ES-I3 (cell line): ENCODE measurements around the gene RNPEPL1.
A peak's percentile ranks its signal among the peaks of the same experiment; 100 is the strongest.
"Not testable (repeated sequence)": the region's sequence is repeated elsewhere in the genome, so short reads cannot be mapped to it uniquely, and the experiment has no call there.

Experiments
- H3K36me3 ChIP-seq: 2 replicates; pipeline ENCODE4 v1.6.1; 2013; ENCODE audit warnings: mild to moderate bottlenecking, low read length, control low read depth, moderate library complexity; ENCODE audit not compliant: insufficient read depth
- H3K4me1 ChIP-seq: 2 replicates; pipeline ENCODE4 v1.6.1; 2013; ENCODE audit warnings: mild to moderate bottlenecking, control low read depth, low read length; ENCODE audit not compliant: insufficient read depth
- H3K9ac ChIP-seq: 2 replicates; pipeline ENCODE4 v1.6.1; 2013; ENCODE audit warnings: low read depth, mild to moderate bottlenecking, low read length, moderate library complexity
- H3K9me3 ChIP-seq: 2 replicates; pipeline ENCODE4 v1.6.1; 2013; ENCODE audit warnings: mild to moderate bottlenecking, low read length, moderate library complexity; ENCODE audit not compliant: control insufficient read depth, insufficient read depth

Gene RNPEPL1

DNA sequence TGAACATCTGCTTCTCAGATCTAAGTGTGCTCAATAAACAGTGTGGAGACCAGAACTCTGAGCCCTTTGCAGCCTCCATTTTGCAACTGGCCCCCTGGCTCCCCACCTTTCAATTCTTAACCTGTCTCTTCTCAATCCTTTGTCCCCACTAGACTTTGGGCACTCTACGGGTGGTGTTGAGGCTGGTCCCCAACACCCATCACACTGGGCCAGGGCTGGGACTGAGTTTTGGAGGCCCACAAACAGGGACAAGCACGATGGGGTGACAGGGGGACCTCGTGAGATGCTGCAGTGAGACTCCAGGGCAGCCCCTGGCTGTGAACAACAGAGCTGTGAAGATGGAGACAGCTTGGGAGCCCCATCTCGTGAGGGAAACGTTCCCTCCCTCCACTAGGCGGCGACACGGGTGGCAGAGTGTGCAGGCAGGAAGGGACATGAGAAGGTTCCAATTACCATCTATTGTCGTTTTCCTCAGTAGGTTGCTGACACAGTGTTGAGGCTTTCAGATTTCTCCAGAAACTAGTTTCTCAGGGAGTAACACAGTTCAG lies 11.7 kb upstream of the RNPEPL1 start:
- H3K36me3 ChIP-seq: no peaks in the 10 kb centered on the region
- peak overlapping the region; percentile 29; the same call in 1 of the 2 replicates for H3K9ac ChIP-seq
- H3K4me1 ChIP-seq: no peaks in the 10 kb centered on the region; the same call in 1 of the 2 replicates
- peaks cover 3% of the 10 kb centered on the region; the same call in 1 of the 2 replicates for H3K9me3 ChIP-seq

DNA sequence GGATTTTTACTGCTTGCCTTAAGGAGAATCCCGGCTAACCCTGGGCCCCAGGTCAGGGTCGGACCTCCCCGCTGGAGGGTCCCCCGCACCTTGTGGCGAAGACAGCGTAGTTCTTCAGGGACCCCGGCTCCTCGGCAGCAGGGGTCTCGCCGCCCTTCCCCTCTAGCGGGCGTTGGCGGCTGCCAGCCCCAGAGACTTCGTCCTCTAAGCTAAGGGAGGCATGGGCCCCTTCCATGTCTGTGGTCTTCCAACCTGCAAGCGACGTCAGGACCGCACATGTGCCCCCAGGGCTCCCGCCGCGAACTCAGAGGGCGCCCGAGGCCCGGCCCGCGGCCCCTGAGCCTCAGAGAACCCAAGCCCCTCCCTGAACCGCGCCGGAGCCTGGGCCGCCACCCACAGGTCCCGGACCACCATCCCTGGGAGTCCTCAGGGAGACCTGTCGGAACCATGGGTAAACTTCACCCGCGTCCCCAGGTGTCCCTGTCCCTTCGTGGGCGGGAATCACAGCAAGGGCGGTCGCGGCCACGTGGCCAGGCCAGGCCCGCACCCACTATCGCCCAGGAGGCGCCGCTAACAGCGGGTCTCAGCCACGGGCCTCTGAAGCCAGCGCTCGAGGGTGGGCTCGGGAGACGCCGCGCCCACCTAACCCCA lies 11.1 kb upstream of the RNPEPL1 start:
- no peaks in the 10 kb centered on the region for H3K9me3 ChIP-seq
- H3K4me1 ChIP-seq: no peaks in the 10 kb centered on the region; the same call in 1 of the 2 replicates
- no peaks in the 10 kb centered on the region for H3K36me3 ChIP-seq
- H3K9ac ChIP-seq: peak overlapping the region; percentile 29; the same call in 1 of the 2 replicates

DNA sequence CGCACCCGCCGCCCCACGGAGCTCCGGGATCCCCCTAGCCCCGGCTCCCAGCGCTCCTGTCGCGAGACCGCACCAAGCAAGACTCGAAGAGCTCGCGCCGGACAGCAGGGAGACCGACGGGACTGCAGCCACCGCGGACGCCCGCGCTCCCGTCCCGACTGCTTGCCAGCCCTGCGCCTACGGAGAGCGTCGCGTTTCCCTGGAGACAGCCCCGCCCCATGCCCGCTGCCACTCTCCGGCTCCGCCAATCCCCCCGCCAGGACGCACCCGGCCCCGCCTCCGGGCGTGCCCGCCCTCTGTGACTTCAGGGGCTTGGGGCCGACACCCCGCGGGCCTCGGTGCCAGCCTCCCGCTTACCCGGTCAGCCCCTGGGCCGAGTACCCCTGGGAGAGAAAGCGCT lies 10.5 kb upstream of the RNPEPL1 start, which contains the start of gene ANKMY1:
ANKMY1 (minus strand) TSS at position 181 of the 400 bp plus-strand sequence. CDS start 653 bp downstream, outside the sequence.
- H3K36me3 ChIP-seq: no peaks in the 10 kb centered on the region
- no peaks in the 10 kb centered on the region for H3K9me3 ChIP-seq
- peak within 1 kb of the TSS; percentile 36; the same call in 1 of the 2 replicates for H3K9ac ChIP-seq
- H3K4me1 ChIP-seq: no peaks in the 10 kb centered on the region; the same call in 1 of the 2 replicates

GRCh38 chr2:240558236-240558761 lies 10.0 kb upstream of the RNPEPL1 start:
- peak overlapping the region; percentile 36; the same call in 1 of the 2 replicates for H3K9ac ChIP-seq

DNA sequence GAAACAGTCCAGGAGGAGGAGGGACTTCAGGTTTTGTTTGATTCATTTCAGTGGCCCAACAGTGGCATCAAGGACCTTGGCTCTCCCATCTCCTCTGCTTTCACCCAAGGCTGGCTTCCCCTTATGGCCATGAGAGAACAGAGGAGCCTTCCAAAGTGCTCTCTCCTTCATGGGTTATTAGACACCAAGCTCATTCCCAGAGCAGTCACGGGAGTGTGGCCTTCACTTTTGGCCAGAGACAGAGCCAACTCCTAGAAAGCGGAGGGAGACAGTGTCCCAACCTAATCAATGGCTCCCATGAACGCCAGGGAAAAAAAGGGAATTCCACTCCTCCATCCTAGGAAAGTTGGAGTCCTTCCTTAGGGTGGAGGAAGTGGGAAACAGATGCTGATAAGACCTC lies 9.0 kb upstream of the RNPEPL1 start:
- Histone ChIP-seq H3K9me3 (no peaks in the 10 kb centered on the region), H3K9ac (no peak overlapping the region), H3K36me3 (no peaks in the 10 kb centered on the region), H3K4me1 (no peaks in the 10 kb centered on the region; the same call in 1 of the 2 replicates)

More at GRCh38 chr2:240558236-240558761, 10.0 kb upstream of the RNPEPL1 start:
- H3K4me1 ChIP-seq: no peaks in the 10 kb centered on the region; the same call in 1 of the 2 replicates
- no peaks in the 10 kb centered on the region for H3K36me3 ChIP-seq
- H3K9me3 ChIP-seq: no peaks in the 10 kb centered on the region

GRCh38 chr2:240560084-240560479 lies 8.2 kb upstream of the RNPEPL1 start, which contains the start of gene DUSP28:
Gene DUSP28, plus strand, starts transcription at chr2:240560357. Its CDS starts 328 bp downstream, at chr2:240560685.
- Histone ChIP-seq H3K36me3 (no peaks in the 10 kb centered on the region), H3K9me3 (no peaks in the 10 kb centered on the region), H3K4me1 (peaks cover 3% of the 10 kb centered on the region; the same call in 1 of the 2 replicates), H3K9ac (peak within 1 kb of the TSS; percentile 52)

DNA sequence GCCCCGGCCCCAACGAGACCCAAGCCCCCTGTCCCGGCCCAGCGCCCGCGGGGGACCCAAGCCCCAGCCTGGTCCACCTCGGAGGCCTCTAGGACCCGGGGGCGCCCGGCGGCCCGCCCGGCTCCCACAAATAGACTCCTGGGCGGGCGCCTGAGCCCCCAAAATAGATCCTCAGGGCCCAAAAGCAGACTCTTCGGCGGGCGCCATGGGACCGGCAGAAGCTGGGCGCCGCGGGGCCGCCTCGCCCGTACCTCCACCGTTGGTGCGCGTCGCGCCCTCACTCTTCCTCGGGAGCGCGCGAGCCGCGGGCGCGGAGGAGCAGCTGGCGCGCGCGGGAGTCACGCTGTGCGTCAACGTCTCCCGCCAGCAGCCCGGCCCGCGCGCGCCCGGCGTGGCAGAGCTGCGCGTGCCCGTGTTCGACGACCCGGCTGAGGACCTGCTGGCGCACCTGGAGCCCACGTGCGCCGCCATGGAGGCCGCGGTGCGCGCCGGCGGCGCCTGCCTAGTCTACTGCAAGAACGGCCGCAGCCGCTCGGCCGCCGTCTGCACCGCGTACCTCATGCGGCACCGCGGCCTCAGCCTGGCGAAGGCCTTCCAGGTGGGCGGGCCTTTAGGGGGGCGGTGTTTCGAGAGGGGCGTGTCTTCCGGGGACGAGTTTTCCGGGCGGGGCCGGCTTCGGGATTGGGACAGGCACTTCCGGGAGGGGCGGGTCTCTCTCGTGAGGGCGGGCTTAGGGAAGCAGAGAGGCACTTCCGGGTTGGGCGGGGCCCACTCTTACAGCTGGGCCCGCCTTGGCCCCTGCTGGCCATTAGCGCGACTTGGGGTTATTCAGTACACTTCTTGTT lies 7.6 kb upstream of the RNPEPL1 start:
- Histone ChIP-seq H3K9ac (peak overlapping the region; percentile 52), H3K36me3 (no peaks in the 10 kb centered on the region)

GRCh38 chr2:240561325-240561971 lies 6.8 kb upstream of the RNPEPL1 start:
- Histone ChIP-seq H3K36me3 (no peaks in the 10 kb centered on the region), H3K9me3 (no peaks in the 10 kb centered on the region), H3K4me1 (peaks cover 7% of the 10 kb centered on the region; the same call in 1 of the 2 replicates)

More for the DNA sequence above, 7.6 kb upstream of the RNPEPL1 start:
- Histone ChIP-seq H3K4me1 (peaks cover 7% of the 10 kb centered on the region; the same call in 1 of the 2 replicates), H3K9me3 (no peaks in the 10 kb centered on the region)

DNA sequence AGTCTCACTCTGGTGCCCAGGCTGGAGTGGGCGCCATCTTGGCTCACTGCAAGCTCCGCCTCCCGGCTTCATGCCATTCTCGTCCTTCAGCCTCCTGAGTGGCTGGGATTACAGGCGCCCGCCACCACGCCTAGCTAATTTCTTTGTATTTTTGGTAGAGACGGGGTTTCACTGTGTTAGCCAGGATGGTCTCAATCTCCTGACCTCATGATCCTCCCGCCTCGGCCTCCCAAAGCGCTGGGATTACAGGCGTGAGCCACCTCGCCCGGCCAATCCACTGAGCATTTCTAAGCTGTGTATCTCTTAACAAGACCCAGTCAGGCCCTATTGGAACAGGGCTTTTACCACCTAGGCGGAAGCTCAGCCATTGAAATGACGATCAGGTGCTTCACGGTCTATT lies 5.1 kb upstream of the RNPEPL1 start:
- H3K9me3 ChIP-seq, H3K9ac ChIP-seq, H3K36me3 ChIP-seq: not testable (repeated sequence)
- peaks cover 16% of the 10 kb centered on the region; the same call in 1 of the 2 replicates for H3K4me1 ChIP-seq

More at GRCh38 chr2:240561325-240561971, 6.8 kb upstream of the RNPEPL1 start:
- peak overlapping the region; percentile 52; the same call in 1 of the 2 replicates for H3K9ac ChIP-seq

DNA sequence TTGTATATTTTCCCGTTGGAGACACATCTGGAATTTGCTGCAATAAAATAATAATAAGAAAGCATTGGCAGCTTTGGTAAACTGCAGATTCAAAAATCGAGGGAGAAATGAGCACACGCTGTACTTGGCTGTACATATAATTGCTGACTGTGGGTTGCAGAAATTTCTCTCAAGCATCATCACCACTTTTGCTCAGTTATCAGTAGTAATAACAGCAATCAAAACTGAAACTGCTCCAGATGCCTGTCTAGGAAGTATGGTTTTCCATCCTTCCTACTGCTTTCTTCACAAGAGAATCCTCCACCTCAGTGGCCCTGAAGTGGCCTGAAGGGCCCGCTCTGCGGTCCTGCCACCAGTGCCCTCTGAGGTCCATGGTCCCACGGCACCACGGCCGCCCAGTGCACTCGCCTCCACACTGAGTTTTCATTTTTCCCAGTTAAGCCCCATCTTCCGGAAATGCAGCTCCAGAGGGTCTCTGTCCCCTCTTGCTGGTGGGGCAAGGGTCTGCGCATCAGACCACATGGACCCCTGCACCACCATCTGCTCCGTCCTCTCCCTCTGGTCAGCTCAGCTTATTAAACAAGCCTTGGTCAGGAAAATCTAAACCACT lies 4.2 kb upstream of the RNPEPL1 start:
- H3K4me1 ChIP-seq: peaks cover 16% of the 10 kb centered on the region; the same call in 1 of the 2 replicates
- H3K9ac ChIP-seq: no peak overlapping the region
- H3K9me3 ChIP-seq: no peaks in the 10 kb centered on the region
- H3K36me3 ChIP-seq: no peaks in the 10 kb centered on the region

GRCh38 chr2:240564561-240565332 lies 3.5 kb upstream of the RNPEPL1 start:
- no peak overlapping the region for H3K9ac ChIP-seq
- no peaks in the 10 kb centered on the region for H3K9me3 ChIP-seq
- no peaks in the 10 kb centered on the region for H3K36me3 ChIP-seq
- H3K4me1 ChIP-seq: peaks cover 16% of the 10 kb centered on the region; the same call in 1 of the 2 replicates

DNA sequence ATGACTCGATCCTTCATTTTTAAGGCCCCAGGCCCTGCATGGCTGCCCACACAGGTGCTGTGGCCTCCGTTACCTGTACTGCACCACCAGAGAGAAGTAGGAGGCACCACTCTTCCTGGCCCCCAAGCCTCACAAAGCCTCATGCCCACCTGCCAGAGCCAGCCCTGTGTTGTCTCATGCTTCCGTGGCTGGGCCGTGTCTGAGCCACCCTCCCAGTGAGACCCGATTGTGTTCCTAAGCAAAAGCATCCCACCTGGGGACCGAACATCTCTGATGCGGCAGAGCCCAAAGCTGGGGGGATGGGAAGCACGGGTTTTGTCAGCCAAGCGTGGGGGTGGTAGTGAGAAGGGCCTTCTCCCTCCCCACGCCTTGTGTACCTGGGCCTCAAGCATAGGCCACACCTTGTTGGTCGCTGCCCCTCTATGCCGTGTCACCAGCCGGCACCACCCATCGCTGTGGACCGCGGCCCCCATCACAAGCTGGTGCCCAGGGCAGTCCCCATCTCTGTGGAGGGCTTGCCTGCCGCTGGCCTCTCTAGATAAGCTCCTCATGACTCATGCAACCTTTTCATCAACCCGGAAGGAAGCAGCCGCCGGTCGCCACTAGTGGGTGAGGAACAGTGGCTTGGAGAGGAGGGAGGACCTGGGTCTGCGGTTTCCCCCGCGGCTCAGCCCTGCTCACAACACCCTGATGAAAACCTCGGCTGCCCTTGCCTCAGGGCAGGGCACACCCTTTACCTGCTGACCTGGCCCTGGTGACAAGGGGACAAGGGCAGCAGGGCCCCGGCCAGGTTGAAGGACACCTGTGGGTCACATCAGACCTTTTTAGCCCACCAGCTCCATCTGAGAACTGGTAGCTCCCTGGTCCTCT lies 2.7 kb upstream of the RNPEPL1 start:
- Histone ChIP-seq H3K9me3 (no peaks in the 10 kb centered on the region), H3K36me3 (no peaks in the 10 kb centered on the region), H3K9ac (peak overlapping the region; percentile 34; the same call in 1 of the 2 replicates), H3K4me1 (peaks cover 16% of the 10 kb centered on the region; the same call in 1 of the 2 replicates)
